SH-SY5Y (cell line): Measurements from ENCODE around the gene CCDC88C.

ENCODE experiments used
- GATA2 ChIP-seq: IDR thresholded peaks from 2 replicates; pipeline ENCODE4 v1.6.1; 2011; ENCODE audit warnings: mild to moderate bottlenecking, low read depth, low read length
- GATA3 ChIP-seq: IDR thresholded peaks from 2 replicates; pipeline ENCODE4 v1.6.1; 2011; ENCODE audit warnings: low read depth, mild to moderate bottlenecking, low read length, moderate library complexity

GRCh38 chr14:91303924-91304229 lies 113.7 kb downstream of the CCDC88C start:
- TF ChIP-seq GATA2 (no peak), GATA3 (no peak)
